ENCODE measurements around the gene CDC14A.

CDC14A gene

GRCh38 chr1:100380635-100381034, 28.3 kb downstream of the CDC14A start:
- no peak for TF ChIP-seq SIN3A (IDR thresholded peaks at IDR 0.05; ENCODE audit: borderline replicate concordance, insufficient read depth, low read length)
- TF ChIP-seq POLR2AphosphoS5 (IDR thresholded peaks at IDR 0.05; ENCODE audit: low read depth, low read length) = no peak
- no peak for TF ChIP-seq FOXP2 (optimal IDR thresholded peaks at IDR 0.05; ENCODE audit: borderline replicate concordance, extremely low read depth, extremely low read length, insufficient read depth)
- no peak for TF ChIP-seq TAF1 (IDR thresholded peaks at IDR 0.05; ENCODE audit: borderline replicate concordance, insufficient read depth, low read length)
- no peak for TF ChIP-seq REST (IDR thresholded peaks at IDR 0.05; ENCODE audit: insufficient read depth in 1 of 2, low read depth in 2 of 2, low read length in 2 of 2)

- TF ChIP-seq FOXP2 (optimal IDR thresholded peaks at IDR 0.05; ENCODE audit: borderline replicate concordance, extremely low read depth, extremely low read length, insufficient read depth) (no peak), REST (IDR thresholded peaks at IDR 0.05; ENCODE audit: insufficient read depth in 1 of 2, low read depth in 2 of 2, low read length in 2 of 2) (no peak), SIN3A (IDR thresholded peaks at IDR 0.05; ENCODE audit: borderline replicate concordance, insufficient read depth, low read length) (no peak)
These were observed 30.4 kb downstream of the CDC14A start for GRCh38 chr1:100382657-100383056.

- TF ChIP-seq FOXP2 (optimal IDR thresholded peaks at IDR 0.05; ENCODE audit: borderline replicate concordance, extremely low read depth, extremely low read length, insufficient read depth) = no peak
- no peak for TF ChIP-seq REST (IDR thresholded peaks at IDR 0.05; ENCODE audit: insufficient read depth in 1 of 2, low read depth in 2 of 2, low read length in 2 of 2)
- TF ChIP-seq TAF1 (IDR thresholded peaks at IDR 0.05; ENCODE audit: borderline replicate concordance, insufficient read depth, low read length) = no peak
- no peak for TF ChIP-seq SIN3A (IDR thresholded peaks at IDR 0.05; ENCODE audit: borderline replicate concordance, insufficient read depth, low read length)
- no peak for TF ChIP-seq POLR2AphosphoS5 (IDR thresholded peaks at IDR 0.05; ENCODE audit: low read depth, low read length)
These were observed 31.6 kb downstream of the CDC14A start for GRCh38 chr1:100383743-100384405.

GRCh38 chr1:100387209-100387608, 34.9 kb downstream of the CDC14A start:
- no peak for TF ChIP-seq TAF1 (IDR thresholded peaks at IDR 0.05; ENCODE audit: borderline replicate concordance, insufficient read depth, low read length)
- no peak for TF ChIP-seq POLR2AphosphoS5 (IDR thresholded peaks at IDR 0.05; ENCODE audit: low read depth, low read length)
- TF ChIP-seq REST (IDR thresholded peaks at IDR 0.05; ENCODE audit: insufficient read depth in 1 of 2, low read depth in 2 of 2, low read length in 2 of 2) = no peak
- no peak for TF ChIP-seq SIN3A (IDR thresholded peaks at IDR 0.05; ENCODE audit: borderline replicate concordance, insufficient read depth, low read length)
- no peak for TF ChIP-seq FOXP2 (optimal IDR thresholded peaks at IDR 0.05; ENCODE audit: borderline replicate concordance, extremely low read depth, extremely low read length, insufficient read depth)

All from PFSK-1 (cell line).